ENCODE data around the gene GMPPA.

GMPPA gene

DNA sequence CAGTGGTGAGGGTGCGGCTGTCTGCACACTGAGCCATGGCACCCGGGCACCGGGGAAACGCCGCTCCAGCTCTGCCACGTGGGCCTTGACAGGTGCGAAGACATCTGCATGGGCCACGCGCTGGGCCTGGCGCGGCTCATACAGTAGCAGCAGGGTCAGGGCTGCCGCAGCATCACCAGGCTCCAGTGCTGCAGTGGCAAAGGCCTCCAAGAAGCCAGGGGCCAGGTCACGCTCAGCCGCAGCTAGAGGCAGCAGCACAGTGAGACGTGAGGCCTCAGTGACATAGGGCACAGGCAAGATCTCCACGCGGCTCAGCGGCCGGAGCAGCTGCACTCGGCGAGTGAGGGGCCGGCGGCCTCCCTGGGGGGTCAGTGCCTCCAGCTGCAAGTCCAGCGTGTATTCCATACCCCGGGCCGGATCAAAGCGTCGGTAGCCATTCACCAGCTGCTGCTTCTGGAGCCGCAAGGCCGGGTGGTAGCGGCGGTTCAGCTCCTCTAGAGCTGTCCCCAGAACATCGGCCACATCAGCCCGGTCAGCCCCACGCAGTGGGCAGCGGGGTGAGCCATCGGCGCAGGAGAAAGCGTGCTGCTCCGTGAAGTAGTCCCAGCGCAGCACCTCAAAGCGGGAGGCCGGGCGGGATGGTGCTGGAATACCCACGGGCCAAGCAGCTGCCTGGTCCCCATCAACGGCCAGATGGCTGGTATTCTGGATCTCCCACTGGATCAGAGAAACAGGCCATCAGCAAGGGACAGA, 41.4 kb downstream of the GMPPA start:
- DNase-seq (ENCODE audit: low read depth in 2 of 2), result no peak

DNA sequence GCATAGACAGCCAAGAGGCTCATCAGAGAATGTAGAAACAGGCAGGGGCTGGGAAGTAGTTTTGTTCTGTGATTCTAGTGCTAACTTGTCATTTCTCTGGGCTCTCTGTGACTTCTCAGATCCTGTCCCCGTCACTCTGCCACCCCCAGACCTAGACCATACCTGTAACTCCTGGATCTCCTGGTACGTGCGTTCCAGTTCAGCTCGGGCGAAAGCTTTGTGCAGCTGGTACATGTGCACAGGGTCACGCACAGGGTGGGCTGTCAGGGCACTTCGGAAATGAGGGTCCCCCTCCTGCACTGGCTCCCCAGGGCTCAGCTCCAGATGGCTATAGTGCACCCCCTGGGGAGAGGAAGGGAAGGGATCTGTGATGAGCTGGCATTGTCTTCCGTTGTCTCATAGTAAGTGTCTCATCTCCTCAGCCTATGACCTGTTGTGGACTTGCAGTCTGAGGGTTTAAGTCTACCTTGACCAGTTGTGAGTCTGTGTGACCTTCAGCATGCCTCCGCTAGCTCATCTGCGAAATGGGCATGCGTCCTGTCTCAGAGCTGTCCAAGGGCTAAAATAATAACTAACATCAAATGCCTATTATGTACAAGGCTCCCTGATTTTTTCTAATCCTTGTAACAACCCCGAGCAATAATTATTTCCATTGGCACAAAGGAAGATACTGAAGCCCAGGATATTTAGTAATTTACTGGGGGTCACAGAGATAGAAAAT, 42.3 kb downstream of the GMPPA start:
- no peak for DNase-seq (ENCODE audit: low read depth in 2 of 2)

DNA sequence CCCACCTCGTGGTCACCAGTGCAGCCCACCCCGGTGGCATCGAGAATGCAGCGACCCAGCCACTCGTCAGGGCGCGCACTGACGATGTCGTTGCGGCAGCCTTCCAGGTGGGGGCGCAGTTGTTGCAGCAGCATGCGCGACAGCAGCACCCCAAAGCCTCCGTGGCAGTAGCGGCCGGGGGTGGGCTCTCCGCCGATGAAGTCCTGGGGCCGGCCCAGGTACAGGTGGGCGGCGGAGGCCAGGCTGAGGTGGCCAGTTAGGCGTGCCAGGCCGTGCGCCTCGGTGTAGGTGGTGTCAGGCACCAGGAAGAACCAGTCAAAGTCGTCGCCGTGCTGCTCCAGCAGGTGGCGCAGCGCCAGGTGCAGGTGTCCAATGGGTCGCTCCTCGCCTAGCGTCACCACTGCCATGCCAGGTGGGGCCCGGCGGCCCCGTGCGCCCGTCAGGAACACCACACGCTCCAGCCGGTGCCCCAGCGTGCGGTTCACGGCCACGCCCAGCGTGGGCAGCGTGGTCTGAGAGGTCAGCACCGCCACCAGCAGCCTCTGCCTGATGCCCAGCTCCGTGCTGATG, 43.0 kb downstream of the GMPPA start:
- peak; percentile 60 to 70 for DNase-seq (ENCODE audit: low read depth in 2 of 2)

DNA sequence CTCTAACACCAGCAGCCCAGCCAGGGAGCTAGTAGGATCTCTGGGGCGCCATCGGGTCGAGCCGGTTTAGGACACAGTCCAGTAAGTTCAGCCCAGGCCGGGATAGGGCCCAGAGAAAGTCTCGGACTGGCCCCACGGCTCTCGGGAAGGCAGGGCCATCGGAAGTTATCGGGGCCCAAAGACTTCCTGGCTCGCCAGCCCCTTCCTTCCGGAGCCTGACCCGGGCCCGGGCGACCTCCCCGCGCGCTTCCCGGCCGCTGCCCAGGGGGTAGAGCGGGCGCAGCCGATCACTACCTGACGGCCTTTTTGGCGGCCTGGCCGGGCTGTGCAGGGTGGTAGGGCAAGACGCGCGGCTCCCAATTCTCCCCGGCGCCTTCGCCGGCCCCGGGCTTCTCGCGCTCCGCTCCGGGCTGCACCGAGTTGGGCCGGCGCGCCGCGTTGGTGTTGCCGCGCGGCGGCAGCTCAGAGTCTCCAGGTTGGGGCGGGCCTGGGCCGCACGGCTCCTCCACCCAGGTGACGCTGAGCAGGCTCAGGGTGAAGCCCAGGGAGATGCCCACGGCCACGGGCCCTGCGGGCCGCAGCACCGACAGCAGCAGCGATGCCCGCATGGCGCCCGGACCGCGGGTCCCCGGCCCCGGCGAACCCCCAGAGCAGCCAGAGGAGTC, 44.4 kb downstream of the GMPPA start:
- DNase-seq (ENCODE audit: low read depth in 2 of 2), result no peak

DNA sequence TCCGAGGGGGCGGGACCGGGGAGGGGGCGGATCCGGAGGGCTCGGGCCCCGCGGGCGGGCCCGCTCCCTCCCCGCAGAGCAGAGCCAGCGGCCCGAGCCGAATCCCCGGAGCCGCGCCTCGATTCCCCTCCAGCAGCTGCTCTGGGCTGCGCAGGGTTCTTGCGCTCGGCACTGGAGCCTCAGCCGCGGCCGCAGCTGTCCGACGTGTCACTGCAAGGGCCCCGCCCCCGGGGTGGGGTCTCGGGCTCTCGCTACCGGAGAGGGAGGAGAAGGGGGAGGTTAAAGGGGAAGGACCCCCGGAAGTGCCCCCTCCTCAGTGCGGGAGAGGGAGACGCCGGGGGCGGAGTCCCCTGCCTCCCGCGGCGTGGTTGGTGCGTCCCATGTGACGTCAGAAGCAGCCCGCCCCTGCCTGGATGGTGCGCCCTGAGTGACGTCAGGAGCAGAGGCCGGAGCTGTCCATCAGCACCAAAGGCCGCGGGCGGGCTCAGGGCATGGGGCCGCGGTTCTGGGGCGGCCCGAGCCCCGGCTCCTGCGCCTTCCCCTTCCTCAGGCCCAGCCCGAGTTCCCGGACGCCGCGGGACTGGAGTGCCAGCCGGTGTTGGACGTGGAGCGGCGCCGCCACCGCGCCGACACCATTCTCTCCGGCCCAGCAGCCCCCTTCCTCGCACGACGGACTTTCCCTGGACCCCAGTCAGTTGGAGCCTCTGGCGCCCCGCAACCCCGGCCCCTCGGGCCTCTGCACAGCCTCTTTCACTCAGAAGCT, 45.1 kb downstream of the GMPPA start, which contains the start of the genes CHPF and TMEM198:
CHPF (minus strand) TSS at position 214 of the 763 bp plus-strand sequence. CDS start 271 bp downstream, outside the sequence.
TMEM198 (plus strand) TSS at position 433 of the 763 bp plus-strand sequence. CDS start 700 bp downstream, outside the sequence.
- peak; percentile 79 to 82 for DNase-seq (ENCODE audit: low read depth in 2 of 2)

DNA sequence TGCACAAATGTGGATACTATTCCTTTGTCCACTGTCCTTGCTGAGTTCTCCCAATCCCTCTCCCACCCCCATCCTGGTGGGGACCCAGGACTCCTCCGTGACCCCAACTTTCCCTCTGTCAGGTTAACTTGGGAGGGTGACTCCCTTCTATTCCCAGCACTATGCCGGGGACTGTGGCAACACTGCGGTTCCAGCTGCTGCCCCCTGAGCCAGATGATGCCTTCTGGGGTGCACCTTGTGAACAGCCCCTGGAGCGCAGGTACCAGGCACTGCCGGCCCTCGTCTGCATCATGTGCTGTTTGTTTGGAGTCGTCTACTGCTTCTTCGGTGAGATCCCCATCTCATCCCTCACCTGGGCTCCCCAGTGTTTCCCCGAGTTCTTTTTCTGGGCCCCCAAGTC, 45.9 kb downstream of the GMPPA start:
- DNase-seq (ENCODE audit: low read depth in 2 of 2), result no peak

DNA sequence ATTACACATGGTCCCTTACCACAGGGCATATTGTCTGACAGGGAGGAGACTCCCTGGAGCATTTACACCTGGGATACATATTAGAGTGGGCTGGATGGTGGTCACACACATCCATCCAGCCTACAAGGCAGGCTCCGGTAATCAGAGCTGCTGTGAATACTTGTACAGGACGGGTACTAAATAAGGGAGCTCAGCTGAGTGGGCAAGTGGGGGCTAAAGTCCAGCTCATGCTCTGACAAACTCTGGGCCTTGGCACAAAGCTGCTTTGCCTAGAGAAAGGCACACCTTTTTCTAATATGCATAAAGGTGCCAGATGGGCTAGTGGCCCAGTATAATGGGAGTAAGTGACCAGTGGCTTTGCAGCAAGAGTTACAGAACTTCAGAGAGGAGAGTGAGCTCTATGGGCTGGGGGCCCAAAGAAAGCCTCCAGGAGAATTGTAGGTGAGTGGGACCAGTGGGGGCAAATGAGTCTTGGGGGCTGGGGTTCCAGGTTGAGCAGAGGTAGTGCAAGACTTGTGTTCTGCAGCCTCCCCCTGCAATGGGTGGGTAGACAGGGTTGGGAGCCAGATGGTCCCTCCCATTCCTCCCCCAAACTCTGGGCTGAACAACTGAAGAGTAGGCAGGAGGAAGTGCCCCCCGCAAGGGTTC, 46.7 kb downstream of the GMPPA start:
- no peak for DNase-seq (ENCODE audit: low read depth in 2 of 2)

DNA sequence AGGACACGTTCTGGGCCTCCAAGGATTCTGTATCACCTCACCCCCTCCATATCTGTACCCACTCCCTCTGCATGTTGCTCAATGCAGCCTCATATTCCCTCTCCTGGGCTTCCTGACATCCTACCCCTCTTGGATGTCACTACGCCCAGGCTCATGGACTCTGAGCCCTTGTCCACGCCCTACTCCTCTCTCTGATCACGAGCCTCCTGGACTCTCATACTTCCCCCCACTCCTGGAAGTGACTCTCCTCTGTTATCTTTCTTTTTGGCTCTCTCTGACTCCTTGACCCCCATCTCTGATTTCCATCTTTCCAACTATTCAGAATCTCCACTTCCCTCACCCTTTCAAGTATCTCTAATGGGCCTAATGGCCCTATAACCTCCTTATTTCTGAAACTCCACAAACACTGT, 47.3 kb downstream of the GMPPA start:
- no peak for DNase-seq (ENCODE audit: low read depth in 2 of 2)

DNA sequence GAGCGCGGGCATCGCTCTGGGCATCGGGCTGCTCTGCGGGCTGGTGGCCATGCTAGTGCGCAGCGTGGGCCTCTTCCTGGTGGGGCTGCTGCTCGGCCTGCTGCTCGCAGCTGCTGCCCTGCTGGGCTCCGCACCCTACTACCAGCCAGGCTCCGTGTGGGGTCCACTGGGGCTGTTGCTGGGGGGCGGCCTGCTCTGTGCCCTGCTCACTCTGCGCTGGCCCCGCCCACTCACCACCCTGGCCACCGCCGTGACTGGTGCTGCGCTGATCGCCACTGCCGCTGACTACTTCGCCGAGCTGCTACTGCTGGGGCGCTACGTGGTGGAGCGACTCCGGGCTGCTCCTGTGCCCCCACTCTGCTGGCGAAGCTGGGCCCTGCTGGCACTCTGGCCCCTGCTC, 48.9 kb downstream of the GMPPA start:
- no peak for DNase-seq (ENCODE audit: low read depth in 2 of 2)

DNA sequence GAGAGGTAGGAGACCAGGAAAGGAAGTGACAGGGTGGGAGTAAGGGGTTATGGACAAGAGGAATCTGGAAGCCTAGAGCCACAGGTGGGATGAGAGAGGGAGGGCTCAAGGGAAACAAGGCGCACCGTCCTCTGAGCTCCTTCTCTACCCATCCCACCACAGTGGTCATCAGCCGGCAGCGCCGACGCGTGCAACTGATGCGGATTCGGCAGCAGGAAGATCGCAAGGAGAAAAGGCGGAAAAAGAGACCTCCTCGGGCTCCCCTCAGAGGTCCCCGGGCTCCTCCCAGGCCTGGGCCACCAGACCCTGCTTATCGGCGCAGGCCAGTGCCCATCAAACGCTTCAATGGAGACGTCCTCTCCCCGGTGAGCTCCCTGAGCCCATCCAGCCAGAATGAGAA, 50.3 kb downstream of the GMPPA start:
- DNase-seq (ENCODE audit: low read depth in 2 of 2), result no peak

DNA sequence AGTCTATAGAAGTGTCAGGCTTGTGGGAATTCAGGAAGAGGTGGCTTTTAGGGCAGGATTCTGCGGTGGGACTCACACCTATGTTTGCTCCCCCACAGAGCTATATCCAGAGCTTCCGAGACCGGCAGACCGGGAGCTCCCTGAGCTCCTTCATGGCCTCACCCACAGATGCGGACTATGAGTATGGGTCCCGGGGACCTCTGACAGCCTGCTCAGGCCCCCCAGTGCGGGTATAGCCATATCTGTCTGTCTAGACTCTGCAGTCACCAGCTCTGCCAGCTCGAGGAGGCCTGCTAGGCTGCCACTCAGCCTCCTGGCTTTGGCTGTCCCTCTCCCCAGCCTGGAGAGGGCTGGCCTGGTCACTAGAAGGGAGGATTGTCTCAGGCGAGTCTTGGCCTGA, 50.9 kb downstream of the GMPPA start:
- DNase-seq (ENCODE audit: low read depth in 2 of 2), result no peak

DNA sequence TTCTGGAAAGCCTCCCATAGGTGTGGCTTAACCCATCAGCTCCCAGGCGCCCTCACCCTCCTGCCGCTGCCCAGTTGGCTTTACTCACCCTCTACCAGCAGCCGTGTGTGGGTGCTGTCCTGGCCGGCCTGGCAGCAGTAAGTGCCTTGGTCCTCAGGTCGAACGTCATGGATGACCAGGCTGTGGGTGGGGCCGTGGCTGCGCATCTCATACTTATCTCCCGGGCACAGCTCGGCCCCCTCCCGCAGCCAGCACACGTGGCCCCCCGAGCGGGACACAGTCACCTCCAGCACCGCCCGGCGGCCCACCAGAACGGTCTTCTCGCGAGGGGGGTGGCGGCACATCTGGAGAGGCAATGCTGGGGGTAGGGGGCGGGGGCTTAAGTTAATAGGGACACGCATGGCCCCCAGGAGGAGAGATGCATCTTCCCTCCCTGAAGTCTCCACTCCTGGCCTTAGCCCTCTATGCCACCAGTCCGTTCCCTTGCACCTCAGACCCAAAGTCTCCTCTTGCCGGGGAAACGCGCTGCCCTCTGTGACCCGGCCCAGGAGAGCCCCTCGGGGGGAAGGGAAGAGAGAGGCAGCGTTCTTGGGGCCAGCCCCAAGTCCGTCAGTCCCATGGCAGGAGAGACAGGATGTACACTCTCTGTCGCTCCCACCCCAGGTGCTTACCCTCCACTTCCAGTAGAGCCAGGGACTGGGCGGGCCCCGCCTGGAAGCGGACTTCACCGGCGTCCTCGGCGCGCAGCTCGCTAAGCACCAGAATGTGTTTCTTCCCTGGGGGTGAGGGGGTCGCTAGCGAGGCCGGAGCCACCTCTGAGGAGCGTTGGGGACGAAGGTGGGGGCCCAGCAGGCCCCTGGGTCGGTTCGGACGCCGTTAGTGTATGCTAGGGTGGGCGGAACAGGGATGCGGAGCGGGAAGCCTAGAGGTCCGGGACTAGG, 53.0 kb downstream of the GMPPA start:
- no peak for DNase-seq (ENCODE audit: low read depth in 2 of 2)

DNA sequence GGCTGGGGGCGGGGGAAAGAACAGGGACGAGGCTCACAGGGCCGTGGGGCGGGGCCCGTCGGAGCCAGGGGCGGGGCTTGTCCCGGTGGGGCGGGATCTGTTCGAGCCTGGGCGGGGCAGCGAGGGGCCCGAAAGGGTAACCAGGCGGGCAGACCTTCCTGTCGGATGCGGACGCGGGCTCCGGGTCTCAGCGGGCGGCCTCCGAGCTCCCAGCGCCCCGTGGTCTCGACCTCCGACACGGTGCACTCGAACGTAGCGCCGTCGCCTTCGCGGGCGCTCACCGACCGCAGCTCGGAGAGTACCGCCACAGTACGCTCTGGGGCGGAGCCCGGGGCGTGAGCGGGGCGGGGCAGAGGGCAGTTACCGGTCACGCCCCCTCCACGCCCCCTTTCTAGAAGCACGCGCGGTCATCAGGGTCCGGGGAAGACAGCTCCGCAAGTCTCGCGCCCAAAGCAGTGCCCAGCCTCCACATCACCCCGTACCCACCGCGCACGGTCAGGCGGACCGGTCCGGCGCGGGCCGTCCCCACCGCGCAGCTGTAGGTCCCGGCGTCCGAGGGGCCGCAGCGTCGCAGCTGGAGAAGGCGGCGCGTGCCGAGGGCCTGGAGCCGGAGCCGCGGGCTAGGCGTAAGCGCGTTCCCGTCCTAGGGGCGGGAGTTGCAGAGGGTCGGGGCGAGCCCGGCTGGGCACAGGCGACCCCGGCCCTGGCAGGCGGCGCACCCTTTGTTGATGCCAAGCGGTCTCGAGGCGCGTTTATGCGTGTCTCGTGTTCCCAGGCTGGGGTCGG, 53.9 kb downstream of the GMPPA start:
- peak; percentile 50 to 68 for DNase-seq (ENCODE audit: low read depth in 2 of 2)

DNA sequence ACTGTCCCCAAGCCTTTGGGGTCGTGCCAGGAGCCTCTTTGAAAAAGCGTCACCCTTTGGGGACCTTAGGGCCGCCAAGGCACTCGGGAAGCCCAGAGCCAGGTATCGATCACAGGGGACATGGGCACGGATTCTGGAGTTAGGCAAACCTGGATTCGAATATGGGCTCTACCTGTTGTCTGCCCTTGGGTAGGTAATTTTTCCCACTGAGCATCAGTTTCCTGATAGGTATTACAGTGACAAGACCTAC, 54.4 kb downstream of the GMPPA start:
- DNase-seq (ENCODE audit: low read depth in 2 of 2), result no peak

DNA sequence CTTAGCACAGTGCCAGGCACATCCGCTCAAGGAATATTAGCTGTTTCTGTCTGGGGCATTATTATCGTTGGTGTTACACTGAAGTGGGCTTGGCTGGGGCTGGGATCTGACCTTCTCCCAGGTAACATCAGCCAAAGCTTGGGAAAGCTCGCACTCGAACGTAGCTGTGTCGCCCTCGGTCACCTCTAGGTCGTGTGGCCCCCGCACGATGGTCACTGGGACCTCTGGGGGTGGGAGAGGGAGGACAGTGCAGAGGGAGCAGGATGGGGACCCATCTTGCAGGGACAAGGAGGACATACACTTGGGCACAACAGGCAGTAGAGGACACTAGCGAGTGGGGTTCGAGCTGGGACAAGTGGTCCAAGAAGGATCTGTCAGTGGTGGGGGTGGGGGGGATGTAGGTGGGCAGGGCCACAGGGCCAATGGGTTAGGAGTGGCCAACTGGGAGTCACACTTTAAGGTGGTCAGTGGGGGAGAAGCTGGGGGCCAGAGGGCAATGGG, 54.8 kb downstream of the GMPPA start:
- DNase-seq (ENCODE audit: low read depth in 2 of 2), result no peak

DNA sequence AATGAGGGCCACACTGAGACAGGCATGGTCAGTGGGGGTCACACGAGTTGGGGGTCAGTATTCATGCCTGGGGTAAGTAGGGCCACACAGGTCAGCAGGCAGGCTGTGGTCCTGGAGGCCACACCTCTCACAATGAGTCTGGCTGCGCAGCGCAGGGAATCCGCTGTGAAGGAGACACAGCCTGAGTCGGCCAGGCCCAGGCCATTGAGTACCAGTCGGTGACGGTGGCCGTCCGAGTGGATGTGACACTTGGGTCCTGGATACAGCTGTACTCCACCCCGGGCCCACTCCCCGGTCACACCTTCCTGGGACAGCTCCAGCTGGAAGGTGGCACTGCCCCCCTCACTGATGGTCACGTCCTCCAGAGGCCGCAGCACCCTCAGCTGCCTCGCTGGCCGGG, 55.7 kb downstream of the GMPPA start:
- no peak for DNase-seq (ENCODE audit: low read depth in 2 of 2)

DNA sequence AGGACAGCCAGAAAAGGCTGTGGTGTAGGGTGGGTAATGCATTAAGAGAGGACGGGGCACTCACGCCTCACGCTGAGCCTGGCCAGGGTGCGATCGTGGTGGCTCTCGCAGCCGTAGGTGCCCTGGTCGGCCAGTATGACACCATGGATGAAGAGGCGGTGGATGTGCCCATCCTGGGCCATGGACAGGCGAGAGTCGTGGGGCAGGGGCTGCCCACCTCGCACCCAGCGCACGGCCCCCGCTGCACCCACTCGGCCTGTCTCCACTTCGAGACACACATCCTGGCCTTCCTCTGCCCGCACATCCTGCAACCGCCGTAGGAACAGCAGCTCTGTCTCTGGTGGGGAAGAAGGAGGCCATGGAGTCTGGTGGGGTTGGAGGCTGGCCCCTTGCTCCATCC, 57.3 kb downstream of the GMPPA start:
- no peak for DNase-seq (ENCODE audit: low read depth in 2 of 2)

DNA sequence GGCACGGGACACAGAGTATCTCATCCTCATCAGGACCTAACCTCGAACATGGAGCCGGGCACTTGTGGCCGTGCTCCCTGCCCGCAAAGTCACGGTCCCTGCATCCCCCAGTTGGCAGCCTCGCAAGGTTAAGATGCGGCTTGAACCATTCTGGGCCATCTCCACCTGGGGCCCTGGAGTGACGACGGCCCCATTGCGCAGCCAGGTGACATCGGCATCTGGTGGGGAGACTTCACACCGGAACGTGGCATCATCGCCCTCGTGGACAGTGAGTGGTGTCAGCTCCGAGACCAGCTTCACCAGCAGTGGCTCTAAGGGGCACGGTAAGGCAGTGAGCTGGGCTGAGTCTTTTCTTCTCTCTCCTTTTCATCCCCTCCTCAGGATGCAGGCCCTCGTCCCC, 57.7 kb downstream of the GMPPA start:
- no peak for DNase-seq (ENCODE audit: low read depth in 2 of 2)

Measured in stimulated activated CD8-positive, alpha-beta memory T cell treated with anti-CD3 and anti-CD28 coated beads, Interleukin-7, amount 100 ng/mL, for 1 hour (primary cell).